Measurements from ENCODE around the gene IP6K1. TPM values are rescaled to one million over a fixed set of nuclear protein-coding genes. Genes with fewer than 3 reads are reported as not detected.
A peak's percentile ranks its signal among the peaks of the same experiment; 100 is the strongest.

The IP6K1 gene
- total RNA-seq, 2 experiments from 2014 or later = 27.4 to 30.9 TPM

DNA sequence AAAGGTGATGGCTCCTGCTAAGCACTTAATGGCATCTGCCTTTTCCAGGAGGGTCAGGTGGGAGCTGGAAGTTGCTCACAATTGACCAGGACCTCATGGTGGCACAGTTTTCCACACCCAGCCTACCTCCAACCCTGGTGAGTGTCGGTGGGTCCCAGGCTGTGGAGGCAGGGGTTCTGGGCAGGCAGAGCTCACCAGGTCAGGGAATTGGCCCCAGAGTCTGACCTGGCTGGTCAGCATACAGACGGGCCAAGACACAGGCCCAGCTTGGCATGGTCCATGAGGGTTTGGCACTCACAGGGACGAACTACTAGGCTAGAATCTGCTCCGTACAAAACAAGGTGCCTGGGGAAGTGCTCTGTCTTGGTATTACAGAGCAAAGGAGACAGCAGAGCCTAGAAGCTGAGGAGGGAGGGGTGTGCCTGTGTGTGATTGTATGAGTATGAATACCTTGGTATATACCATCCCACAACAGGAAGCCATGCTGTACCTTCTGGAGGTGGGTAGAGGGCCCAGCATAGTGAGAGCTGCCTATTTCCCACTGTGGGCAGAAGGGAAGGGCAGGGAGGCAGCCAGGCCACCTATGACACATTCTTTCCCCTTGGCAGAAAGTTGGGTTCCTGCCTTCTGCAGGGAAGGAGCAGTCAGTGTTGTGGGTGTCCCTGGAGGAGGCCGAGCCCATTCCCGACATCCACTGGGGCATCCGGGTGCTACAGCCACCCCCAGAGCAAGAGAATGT lies 105.7 kb downstream of the IP6K1 start:
- intact Hi-C loops (cut with micrococcal nuclease; ENCODE audit: unreplicated experiment) = no loop called here
- POLR2A ChIA-PET = no interaction called here

DNA sequence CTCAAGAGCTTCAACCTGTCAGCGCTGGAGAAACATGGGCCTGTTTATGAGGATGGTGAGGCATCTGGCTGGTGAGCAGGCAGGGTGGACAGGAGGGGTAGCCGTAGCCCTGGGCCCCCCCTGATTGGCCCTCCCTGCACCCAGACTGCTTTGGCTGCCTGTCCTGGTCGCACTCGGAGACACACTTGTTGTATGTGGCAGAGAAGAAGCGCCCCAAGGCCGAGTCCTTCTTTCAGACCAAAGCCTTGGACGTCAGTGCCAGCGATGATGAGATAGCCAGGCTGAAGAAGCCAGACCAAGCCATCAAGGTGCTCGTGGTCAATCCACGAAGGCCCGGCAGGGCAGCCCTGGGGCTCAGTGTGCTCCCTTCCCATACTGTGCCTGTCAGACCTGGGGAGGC lies 110.4 kb downstream of the IP6K1 start:
- ChIA-PET POLR2A (interaction anchor here (0.6 kb wide), 1 partner anchor 413 kb away, joined by 3 read pairs; no protein-coding TSS in a partner anchor), CTCF (ENCODE audit: unreplicated experiment) (no interaction called here)
- Histone ChIP-seq H2AFZ (ENCODE audit: low read length) (no peak overlapping the region), H3K4me3 (ENCODE audit: low read depth, low read length, poor library complexity, severe bottlenecking) (no peak overlapping the region), H4K20me1 (ENCODE audit: insufficient read depth, low read length) (no peaks in the 10 kb centered on the region), H3K9me3 (ENCODE audit: low read length) (no peaks in the 10 kb centered on the region), H3K27ac (ENCODE audit: low read depth, low read length, poor library complexity, severe bottlenecking) (no peak overlapping the region), H3K4me1 (ENCODE audit: insufficient read depth, low read length, poor library complexity, severe bottlenecking) (peaks cover 17% of the 10 kb centered on the region), H3K4me2 (ENCODE audit: low read length) (no peak overlapping the region), H3K36me3 (ENCODE audit: insufficient read depth, low read length) (peaks cover 52% of the 10 kb centered on the region), H3K79me2 (ENCODE audit: insufficient read depth, low read depth, low read length) (peaks cover 8% of the 10 kb centered on the region; the same call in 1 of the 2 replicates), H3K9me2 (ENCODE audit: insufficient read depth, low read length) (no peaks in the 10 kb centered on the region)
- BruUV-seq (replicated peaks) = TSS peak; percentile 54
- intact Hi-C loops (cut with micrococcal nuclease; ENCODE audit: unreplicated experiment) = loop anchor here (2.0 kb wide), 2 partner anchors 205 to 655 kb away; partner anchors contain the start of gene DAG1
- no peak for DNase-seq (ENCODE audit: low spot score)
- TF ChIP-seq EZH2phosphoT487 (IDR thresholded peaks at IDR 0.05; ENCODE audit: borderline replicate concordance, low read depth, low read length) = no peak
- TF ChIP-seq, protein P1, sequence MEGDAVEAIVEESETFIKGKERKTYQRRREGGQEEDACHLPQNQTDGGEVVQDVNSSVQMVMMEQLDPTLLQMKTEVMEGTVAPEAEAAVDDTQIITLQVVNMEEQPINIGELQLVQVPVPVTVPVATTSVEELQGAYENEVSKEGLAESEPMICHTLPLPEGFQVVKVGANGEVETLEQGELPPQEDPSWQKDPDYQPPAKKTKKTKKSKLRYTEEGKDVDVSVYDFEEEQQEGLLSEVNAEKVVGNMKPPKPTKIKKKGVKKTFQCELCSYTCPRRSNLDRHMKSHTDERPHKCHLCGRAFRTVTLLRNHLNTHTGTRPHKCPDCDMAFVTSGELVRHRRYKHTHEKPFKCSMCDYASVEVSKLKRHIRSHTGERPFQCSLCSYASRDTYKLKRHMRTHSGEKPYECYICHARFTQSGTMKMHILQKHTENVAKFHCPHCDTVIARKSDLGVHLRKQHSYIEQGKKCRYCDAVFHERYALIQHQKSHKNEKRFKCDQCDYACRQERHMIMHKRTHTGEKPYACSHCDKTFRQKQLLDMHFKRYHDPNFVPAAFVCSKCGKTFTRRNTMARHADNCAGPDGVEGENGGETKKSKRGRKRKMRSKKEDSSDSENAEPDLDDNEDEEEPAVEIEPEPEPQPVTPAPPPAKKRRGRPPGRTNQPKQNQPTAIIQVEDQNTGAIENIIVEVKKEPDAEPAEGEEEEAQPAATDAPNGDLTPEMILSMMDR (conservative IDR thresholded peaks at IDR 0.05; ENCODE audit: low read length) = no peak

More for the DNA sequence above, 105.7 kb downstream of the IP6K1 start:
- no peaks in the 10 kb centered on the region for H4K20me1 ChIP-seq (ENCODE audit: insufficient read depth, low read length)
- H3K9me2 ChIP-seq (ENCODE audit: insufficient read depth, low read length) = no peaks in the 10 kb centered on the region
- CTCF ChIA-PET (ENCODE audit: unreplicated experiment) = no interaction called here
- H3K4me3 ChIP-seq (ENCODE audit: low read depth, low read length, poor library complexity, severe bottlenecking) = no peak overlapping the region
- no peak overlapping the region for H3K4me2 ChIP-seq (ENCODE audit: low read length)
- no peaks in the 10 kb centered on the region for H3K9me3 ChIP-seq (ENCODE audit: low read length)
- no peak overlapping the region for H3K27ac ChIP-seq (ENCODE audit: low read depth, low read length, poor library complexity, severe bottlenecking)
- H3K79me2 ChIP-seq (ENCODE audit: insufficient read depth, low read depth, low read length) = no peaks in the 10 kb centered on the region
- no peaks in the 10 kb centered on the region for H3K4me1 ChIP-seq (ENCODE audit: insufficient read depth, low read length, poor library complexity, severe bottlenecking)
- no peak overlapping the region for H2AFZ ChIP-seq (ENCODE audit: low read length)
- peaks cover 80% of the 10 kb centered on the region for H3K36me3 ChIP-seq (ENCODE audit: insufficient read depth, low read length)
- BruUV-seq (replicated peaks) = no TSS peak
- no peak for DNase-seq (ENCODE audit: low spot score)
- TF ChIP-seq, protein P1 (conservative IDR thresholded peaks at IDR 0.05; ENCODE audit: low read length) = no peak
- no peak for TF ChIP-seq EZH2phosphoT487 (IDR thresholded peaks at IDR 0.05; ENCODE audit: borderline replicate concordance, low read depth, low read length)

DNA sequence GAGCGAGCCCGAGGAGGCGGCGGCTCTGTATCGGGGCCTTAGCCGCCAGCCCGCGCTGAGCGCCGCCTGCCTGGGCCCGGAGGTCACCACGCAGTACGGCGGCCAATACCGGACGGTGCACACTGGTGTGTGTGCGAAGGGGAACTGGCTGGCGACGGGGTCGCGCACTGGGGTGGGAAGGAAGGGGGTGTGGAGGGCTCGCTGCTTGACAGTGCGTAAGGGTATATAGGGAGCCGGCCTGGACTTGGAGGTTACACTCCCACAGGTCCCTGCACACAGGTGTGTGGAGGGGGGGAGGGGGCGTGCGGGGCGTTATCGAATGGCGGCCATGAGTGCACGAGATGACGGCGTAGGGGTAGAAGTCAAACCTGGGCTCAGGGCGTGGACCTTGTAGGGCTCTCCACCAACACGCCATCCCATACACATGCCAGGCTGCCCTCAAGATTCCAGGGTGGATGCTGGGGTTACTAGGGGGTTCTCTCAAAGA lies 111.8 kb downstream of the IP6K1 start:
- Histone ChIP-seq H2AFZ (ENCODE audit: low read length) (peak overlapping the region; percentile 26; the same call in 1 of the 2 replicates), H3K4me1 (ENCODE audit: insufficient read depth, low read length, poor library complexity, severe bottlenecking) (peaks cover 17% of the 10 kb centered on the region), H3K9me2 (ENCODE audit: insufficient read depth, low read length) (no peaks in the 10 kb centered on the region), H3K4me3 (ENCODE audit: low read depth, low read length, poor library complexity, severe bottlenecking) (peak overlapping the region; percentile 89), H3K27ac (ENCODE audit: low read depth, low read length, poor library complexity, severe bottlenecking) (peak overlapping the region; percentile 84), H3K4me2 (ENCODE audit: low read length) (peak overlapping the region; percentile 82), H4K20me1 (ENCODE audit: insufficient read depth, low read length) (no peaks in the 10 kb centered on the region), H3K9me3 (ENCODE audit: low read length) (no peaks in the 10 kb centered on the region), H3K36me3 (ENCODE audit: insufficient read depth, low read length) (peaks cover 38% of the 10 kb centered on the region), H3K79me2 (ENCODE audit: insufficient read depth, low read depth, low read length) (peaks cover 8% of the 10 kb centered on the region; the same call in 1 of the 2 replicates)
- no TSS peak for BruUV-seq (replicated peaks)
- POLR2A ChIA-PET = no interaction called here
- no peak for DNase-seq (ENCODE audit: low spot score)
- CTCF ChIA-PET (ENCODE audit: unreplicated experiment) = no interaction called here
- intact Hi-C loops (cut with micrococcal nuclease; ENCODE audit: unreplicated experiment) = loop anchor here (2.0 to 5.0 kb wide), 4 partner anchors 204 to 654 kb away; partner anchors contain the start of genes DAG1, QRICH1 and USP4
- no peak for TF ChIP-seq EZH2phosphoT487 (IDR thresholded peaks at IDR 0.05; ENCODE audit: borderline replicate concordance, low read depth, low read length)

Small RNA genes within 50 kb of the gene (microRNA-seq; reads per million reads assigned to microRNA genes)
- gene MIR5193 (ENCODE audit: borderline replicate concordance) = not detected

Small RNA genes within 50 kb of the gene (small RNA-seq; reads per million reads assigned to genes)
- gene AMIGO3 = not detected
- gene COX6CP14 = not detected

Other genes with a start within 250 kb of the IP6K1 start
- 0.03 TPM in 2 replicates for gene BSN, start 232.1 kb downstream of the IP6K1 start, total RNA-seq (2014; rRNA removed; shearing (Covaris generic))
- 0.20 and 0.27 TPM in 2 replicates for gene BSN, start 232.1 kb downstream of the IP6K1 start, total RNA-seq (2022)
- gene APEH, start 112.2 kb downstream of the IP6K1 start, total RNA-seq (2014; rRNA removed; shearing (Covaris generic)) = 94.8 and 112 TPM in 2 replicates
- gene APEH, start 112.2 kb downstream of the IP6K1 start, total RNA-seq (2022) = 132 and 133 TPM in 2 replicates
- 12.5 and 13.1 TPM in 2 replicates for gene MST1, start 97.1 kb downstream of the IP6K1 start, total RNA-seq (2014; rRNA removed; shearing (Covaris generic))
- 24.2 and 26.2 TPM in 2 replicates for gene MST1, start 97.1 kb downstream of the IP6K1 start, total RNA-seq (2022)
- 20.8 and 39.2 TPM in 2 replicates for gene RNF123, start 97.0 kb downstream of the IP6K1 start, total RNA-seq (2014; rRNA removed; shearing (Covaris generic))
- gene RNF123, start 97.0 kb downstream of the IP6K1 start, total RNA-seq (2022) = 48.4 and 50.6 TPM in 2 replicates
- 2.9 and 4.4 TPM in 2 replicates for gene AMIGO3, start 66.9 kb downstream of the IP6K1 start, total RNA-seq (2014; rRNA removed; shearing (Covaris generic))
- 0.80 TPM in 1 of 2 replicates, not detected in the other for gene AMIGO3, start 66.9 kb downstream of the IP6K1 start, total RNA-seq (2022)
- 40.7 and 43.6 TPM in 2 replicates for gene GMPPB, start 62.6 kb downstream of the IP6K1 start, total RNA-seq (2014; rRNA removed; shearing (Covaris generic))
- gene GMPPB, start 62.6 kb downstream of the IP6K1 start, total RNA-seq (2022) = 52.4 and 54.5 TPM in 2 replicates
- not detected in 2 replicates for gene CDHR4, start 13.3 kb upstream of the IP6K1 start, total RNA-seq (2014; rRNA removed; shearing (Covaris generic))
- gene CDHR4, start 13.3 kb upstream of the IP6K1 start, total RNA-seq (2022) = 0.32 TPM in 1 of 2 replicates, not detected in the other
- 12.8 and 18.4 TPM in 2 replicates for gene INKA1, start 16.7 kb upstream of the IP6K1 start, total RNA-seq (2014; rRNA removed; shearing (Covaris generic))
- 7.6 and 7.9 TPM in 2 replicates for gene INKA1, start 16.7 kb upstream of the IP6K1 start, total RNA-seq (2022)
- 18.1 and 26.3 TPM in 2 replicates for gene UBA7, start 27.4 kb upstream of the IP6K1 start, total RNA-seq (2014; rRNA removed; shearing (Covaris generic))
- gene UBA7, start 27.4 kb upstream of the IP6K1 start, total RNA-seq (2022) = 14.2 and 14.7 TPM in 2 replicates
- gene TRAIP, start 70.0 kb upstream of the IP6K1 start, total RNA-seq (2014; rRNA removed; shearing (Covaris generic)) = 24.4 and 38.6 TPM in 2 replicates
- gene TRAIP, start 70.0 kb upstream of the IP6K1 start, total RNA-seq (2022) = 41.8 and 48.9 TPM in 2 replicates
- not detected in 2 replicates for gene CAMKV, start 83.4 kb upstream of the IP6K1 start, total RNA-seq (2014; rRNA removed; shearing (Covaris generic))
- gene CAMKV, start 83.4 kb upstream of the IP6K1 start, total RNA-seq (2022) = 0.37 and 0.63 TPM in 2 replicates
- 0.05 and 0.82 TPM in 2 replicates for gene MST1R, start 117.3 kb upstream of the IP6K1 start, total RNA-seq (2014; rRNA removed; shearing (Covaris generic))
- 0.17 and 0.38 TPM in 2 replicates for gene MST1R, start 117.3 kb upstream of the IP6K1 start, total RNA-seq (2022)
- gene MON1A, start 143.3 kb upstream of the IP6K1 start, total RNA-seq (2014; rRNA removed; shearing (Covaris generic)) = 6.7 and 7.3 TPM in 2 replicates
- gene MON1A, start 143.3 kb upstream of the IP6K1 start, total RNA-seq (2022) = 10.4 and 11.3 TPM in 2 replicates
- gene RBM6, start 153.6 kb upstream of the IP6K1 start, total RNA-seq (2014; rRNA removed; shearing (Covaris generic)) = 83.7 and 134 TPM in 2 replicates
- 173 and 185 TPM in 2 replicates for gene RBM6, start 153.6 kb upstream of the IP6K1 start, total RNA-seq (2022)